NCI-H187 (cell line): ENCODE data around the gene DES.
"Not testable (repeated sequence)": the region's sequence is repeated elsewhere in the genome, so short reads cannot be mapped to it uniquely, and the experiment has no call there.

Source experiments
- DNase-seq, 2 experiments: peaks; one replicate each; lab custom pipeline; 2025; lab: John Stamatoyannopoulos, UW

Gene DES

GRCh38 chr2:219399716-219400478, 18.3 kb upstream of the DES start:
- DNase-seq: no peak

- DNase-seq: no peak
Measured at GRCh38 chr2:219400562-219400961, 17.6 kb upstream of the DES start.

- no peak for DNase-seq
Measured at GRCh38 chr2:219401606-219402005, 16.6 kb upstream of the DES start.

DNA sequence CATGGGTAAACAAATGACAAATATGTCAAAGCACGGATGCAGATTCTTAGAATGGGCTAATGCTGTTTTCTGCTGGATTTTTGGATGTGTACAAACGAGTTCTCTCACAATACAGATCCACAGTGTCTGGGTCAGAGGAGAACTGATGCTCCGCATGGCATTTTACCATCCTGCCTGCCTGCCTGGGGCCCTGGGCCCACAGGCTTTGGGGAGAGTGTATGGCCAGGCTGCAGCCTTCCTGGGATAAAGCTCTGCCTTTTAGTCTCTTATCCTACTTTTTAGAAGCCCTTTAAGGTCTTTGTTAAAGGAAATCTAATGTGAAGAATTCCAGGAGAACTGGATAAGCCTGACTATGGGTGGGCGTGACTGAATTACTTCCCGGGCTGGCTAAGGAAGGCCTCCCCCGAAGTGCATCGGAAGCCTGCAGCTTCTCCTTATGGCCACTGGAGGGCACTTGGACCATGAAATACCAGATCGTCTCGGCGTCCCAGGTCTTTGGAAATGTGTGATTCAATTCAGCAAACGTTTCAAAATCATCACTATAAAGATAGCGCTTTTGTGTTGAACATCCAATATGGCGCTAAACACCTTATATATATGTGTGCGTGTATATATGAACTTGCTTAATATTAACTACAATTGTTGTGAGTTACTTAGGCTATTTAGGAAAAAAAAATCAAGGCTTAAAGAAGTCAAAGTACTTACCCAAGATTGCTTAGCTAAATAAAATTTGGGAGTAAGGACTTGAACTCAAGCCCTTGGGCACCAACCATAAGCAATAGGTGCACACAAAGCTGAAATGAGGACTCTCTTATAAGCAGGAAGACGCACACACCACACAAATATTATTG, 15.3 kb upstream of the DES start:
- DNase-seq: no peak

DNA sequence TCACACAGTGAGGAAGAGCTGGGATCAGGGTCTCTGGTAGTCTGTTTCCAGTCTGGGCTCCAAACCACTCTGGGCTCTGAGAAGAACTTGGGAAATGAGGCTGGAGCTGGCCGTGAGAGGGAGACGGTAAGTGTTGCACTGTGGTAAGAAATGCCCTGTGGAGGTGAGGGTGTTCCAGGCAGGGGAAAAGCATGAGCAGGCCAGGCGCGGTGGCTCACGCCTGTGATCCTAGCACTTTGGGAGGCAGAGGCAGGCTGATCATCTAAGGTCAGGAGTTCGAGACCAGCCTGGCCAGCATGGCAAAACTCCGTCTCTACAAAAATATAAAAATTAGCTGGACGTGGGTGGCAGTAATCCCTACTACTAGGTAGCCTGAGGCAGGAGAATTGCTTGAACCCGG, 14.3 kb upstream of the DES start:
- no peak for DNase-seq

DNA sequence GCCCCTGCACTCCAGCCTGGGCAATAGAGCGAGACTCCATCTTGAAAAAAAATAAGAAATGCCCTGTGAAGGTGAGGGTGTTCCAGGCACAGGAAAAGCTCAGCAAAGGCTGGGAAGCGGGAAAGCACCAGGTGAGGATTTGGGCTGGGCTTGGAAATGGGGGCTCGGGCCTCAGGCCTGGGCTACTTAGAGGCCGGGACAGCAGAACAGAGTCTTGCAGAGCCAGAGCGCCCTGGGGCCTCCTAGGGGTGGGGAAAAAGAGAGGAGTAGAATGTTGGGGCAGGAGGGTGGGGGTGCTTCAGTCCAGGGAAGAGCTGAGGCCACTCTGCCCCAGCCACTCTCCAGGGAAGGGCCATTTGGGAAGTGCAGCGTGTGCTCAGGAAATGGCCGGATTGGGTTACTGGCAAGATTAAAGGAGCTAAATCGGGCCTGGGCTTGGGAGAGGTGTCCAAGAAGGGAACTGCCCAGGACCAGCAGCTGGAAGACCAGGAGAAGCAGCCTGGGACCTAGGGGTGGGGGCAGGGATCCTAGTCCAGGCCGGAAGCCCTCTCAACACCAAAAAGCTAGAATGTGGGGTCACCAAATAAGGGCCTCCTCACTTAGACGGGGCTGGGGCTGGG, 13.8 kb upstream of the DES start:
- no peak for DNase-seq

DNA sequence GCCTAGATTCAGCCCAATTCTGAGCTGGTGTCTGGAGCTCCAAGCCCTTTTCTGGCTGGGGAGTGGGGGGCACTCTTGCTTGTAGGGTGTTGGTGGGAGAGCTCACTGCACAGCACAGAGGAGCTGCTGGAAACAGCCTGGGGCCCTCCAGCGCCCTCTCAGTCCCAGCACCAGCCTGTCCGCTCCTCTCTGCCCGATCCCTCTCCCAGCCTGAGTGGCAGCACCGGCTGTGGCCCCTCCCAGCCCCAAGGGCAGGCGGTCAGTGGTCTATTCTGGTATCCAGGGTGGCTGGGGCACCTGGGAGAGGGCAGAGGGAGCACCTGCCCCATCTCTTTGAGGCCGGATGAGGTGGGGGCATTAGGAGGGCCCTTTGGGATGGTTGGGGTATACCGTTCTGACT, 13.2 kb upstream of the DES start:
- DNase-seq: no peak

GRCh38 chr2:219405451-219405850, 12.7 kb upstream of the DES start:
- DNase-seq: no peak

DNA sequence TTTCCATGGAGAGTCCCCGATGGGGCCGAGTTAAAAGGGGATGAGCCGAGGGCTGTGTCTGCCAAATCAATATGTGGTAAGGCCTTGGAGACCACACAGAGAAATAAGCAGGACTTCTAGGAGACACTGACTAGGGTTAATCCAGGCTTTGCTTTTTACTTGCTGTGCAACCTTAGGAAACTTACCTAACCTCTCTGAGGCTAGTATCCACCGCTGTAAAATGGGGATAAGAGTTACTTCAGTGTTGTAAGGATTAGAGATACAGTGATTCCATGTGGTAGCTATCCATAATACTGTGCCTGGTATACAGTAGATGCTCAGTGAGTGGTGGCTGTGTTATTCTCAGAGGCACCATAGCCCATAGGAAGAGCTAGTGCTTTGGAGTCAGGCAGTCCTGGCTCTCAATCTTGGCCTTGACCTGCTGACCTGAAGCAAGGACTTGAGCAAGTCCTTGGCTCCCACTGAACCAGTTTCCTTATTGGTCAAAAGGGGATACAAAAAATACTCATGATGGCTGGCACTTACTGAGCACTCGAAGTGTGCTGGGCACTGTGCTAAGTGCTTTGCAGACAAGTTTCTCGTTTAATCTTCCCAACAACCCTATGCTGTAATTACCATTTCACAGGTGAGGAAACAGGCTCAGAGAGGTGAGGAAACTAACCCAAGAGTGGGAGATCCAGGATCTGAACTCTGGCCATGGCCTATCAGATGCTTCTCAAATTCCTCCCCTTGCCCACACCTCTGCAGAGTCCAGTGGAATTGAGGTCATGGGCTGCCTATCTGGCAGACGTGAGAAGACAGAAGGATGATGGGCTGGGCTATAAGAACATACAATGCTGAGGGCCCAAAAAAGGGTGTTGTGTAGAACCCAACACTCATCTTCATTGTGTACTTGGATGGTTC, 12.0 kb upstream of the DES start:
- no peak for DNase-seq

- DNase-seq: no peak
Measured at GRCh38 chr2:219406861-219407230, 11.3 kb upstream of the DES start.

DNA sequence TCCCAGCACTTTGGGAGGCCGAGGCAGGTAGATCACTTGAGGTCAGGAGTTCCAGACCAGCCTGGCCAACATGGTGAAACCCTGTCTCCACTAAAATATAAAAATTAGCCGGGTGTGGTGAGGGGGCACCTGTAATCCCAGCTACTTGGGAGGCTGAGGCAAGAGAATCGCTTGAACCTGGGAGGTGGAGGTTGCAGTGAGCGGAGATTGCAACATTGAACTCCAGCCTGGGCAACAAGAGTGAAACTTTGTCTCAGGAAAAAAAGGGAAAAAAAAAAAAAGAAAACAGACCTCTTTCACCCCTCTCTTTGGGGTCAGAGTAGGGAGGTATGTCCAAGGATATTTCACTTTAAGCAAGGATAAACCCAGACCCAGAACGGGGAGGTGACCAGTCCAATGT, 10.8 kb upstream of the DES start:
- not testable (repeated sequence) for DNase-seq

DNA sequence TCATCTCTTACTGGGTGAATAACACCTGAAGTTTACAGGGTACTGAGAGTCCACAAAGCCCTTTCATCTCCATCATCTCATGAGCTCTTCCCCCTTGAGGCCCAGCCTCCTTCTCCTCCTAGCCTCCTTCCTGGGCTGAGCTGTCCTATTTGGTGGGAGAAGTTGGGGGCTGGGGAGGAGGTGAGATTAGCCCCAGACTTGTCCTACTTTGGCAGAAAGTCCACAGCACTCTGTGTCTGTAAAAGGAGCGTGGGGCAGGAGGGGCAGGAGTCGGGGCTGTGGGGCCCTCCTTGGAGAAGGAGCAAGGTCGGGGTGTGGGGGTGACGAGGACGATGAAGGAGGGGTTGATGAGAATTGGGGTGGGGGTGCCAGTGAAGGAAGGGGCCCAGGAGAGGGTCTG, 10.0 kb upstream of the DES start:
- DNase-seq: no peak

DNA sequence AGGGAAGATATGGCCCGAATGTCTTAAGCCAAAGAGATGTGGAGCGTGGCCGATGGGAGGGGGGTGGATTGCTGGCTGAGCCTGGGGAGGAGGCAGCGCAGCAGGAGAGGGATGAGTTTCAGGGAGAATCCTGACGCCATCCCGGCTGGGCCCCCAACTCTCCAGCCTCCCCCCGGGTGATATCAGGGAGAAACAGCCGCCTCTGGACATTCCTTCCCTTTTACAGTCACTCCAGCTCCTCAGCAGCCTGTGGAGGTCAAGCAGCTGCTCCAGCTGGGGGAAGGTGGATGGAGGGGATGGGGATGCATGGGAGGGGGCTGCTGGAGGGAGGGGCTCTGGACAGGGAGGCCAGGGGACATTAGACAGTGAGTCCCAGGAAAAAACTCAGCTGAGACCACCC, 9.5 kb upstream of the DES start:
- DNase-seq: no peak

DNA sequence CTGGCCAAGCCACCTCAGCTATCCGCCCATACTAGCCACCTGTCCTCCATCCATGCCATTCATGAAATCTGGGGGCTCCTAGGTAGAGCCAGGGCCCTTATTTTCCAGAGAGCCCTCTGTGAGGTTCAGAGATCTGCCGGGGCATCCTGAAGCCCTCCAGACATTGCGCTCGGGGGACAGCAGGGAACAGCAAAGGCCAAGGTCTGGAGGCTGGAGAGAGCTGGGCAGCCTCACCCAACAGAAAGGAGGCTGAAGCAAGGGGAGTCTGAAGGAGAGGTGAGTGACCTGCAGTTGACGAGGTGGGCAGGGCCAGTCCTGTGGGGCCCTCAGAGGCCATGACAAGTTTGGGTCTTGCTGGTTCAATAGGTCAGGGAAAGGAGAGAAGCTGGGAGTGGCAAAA, 8.6 kb upstream of the DES start:
- no peak for DNase-seq

GRCh38 chr2:219410390-219410789, 7.8 kb upstream of the DES start:
- DNase-seq: no peak

GRCh38 chr2:219414857-219415256, 3.3 kb upstream of the DES start:
- DNase-seq: no peak

DNA sequence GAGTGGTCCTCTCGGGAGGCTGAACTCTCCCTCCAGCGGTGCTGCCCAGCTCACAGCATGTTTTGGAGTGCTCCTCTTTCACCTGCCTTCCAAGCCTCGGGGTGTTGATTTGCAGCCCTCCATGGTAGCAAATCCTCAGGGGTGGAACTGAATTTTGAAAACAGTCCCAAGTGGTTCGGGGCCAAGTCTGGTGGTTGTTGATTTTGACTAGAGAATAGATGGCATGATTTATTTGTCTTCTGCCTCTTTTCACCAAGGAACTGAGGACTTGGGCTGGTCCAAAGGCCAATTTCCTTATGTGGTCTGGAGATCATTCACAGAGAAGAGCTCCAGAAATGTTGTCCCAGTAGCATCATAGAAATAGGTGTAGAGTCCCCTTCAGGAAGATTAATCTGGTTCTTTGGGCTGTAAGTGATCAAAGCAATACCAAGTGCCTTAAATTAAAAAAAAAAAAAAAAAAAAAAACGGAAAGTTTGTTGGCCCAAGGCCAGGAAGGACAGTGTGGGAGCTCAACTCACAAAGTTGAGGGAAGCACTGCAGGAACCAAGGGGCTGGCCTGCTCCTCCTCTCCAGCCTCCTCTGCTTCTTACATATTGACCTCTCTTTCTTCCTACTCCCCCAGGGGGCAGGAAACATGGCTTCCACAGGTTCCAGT, 2.5 kb upstream of the DES start:
- DNase-seq: no peak

- no peak for DNase-seq
Measured at GRCh38 chr2:219416235-219416602, 2.0 kb upstream of the DES start.

DNA sequence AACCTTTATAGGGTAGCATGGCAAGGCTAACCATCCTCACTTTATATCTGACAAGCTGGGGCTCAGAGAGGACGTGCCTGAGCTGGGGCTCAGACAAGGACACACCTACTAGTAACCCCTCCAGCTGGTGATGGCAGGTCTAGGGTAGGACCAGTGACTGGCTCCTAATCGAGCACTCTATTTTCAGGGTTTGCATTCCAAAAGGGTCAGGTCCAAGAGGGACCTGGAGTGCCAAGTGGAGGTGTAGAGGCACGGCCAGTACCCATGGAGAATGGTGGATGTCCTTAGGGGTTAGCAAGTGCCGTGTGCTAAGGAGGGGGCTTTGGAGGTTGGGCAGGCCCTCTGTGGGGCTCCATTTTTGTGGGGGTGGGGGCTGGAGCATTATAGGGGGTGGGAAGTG, 1.2 kb upstream of the DES start:
- DNase-seq: no peak

GRCh38 chr2:219417374-219417773, 803 bp upstream of the DES start:
- no peak for DNase-seq

GRCh38 chr2:219419012-219419324, 791 bp downstream of the DES start:
- no peak for DNase-seq
